Peyer's patch (tissue), 4 donors: ENCODE results near the gene CREB3L1. TPM values are rescaled to one million over a fixed set of nuclear protein-coding genes. Genes with fewer than 3 reads are reported as not detected.

ENCODE experiments used
- DNase-seq, 3 donors: peaks; one replicate each; pipeline ENCODE4 v3.0.0-alpha.2; 2017 to 2019
- H3K27ac ChIP-seq, 4 donors: fragments of 200-600 bp; sonication (generic); one replicate each; pipeline ENCODE4 v1.5.1; 2016 to 2019
- H3K27me3 ChIP-seq, 2 donors: fragments of 200-600 bp; sonication (generic); one replicate each; pipeline ENCODE4 v1.5.1; 2019
- H3K36me3 ChIP-seq, 3 donors: fragments of 200-600 bp; sonication (generic); one replicate each; pipeline ENCODE4 v1.5.1; 2016 to 2019
- H3K4me1 ChIP-seq, 4 donors: fragments of 200-600 bp; sonication (generic); one replicate each; pipeline ENCODE4 v1.5.1; 2016 to 2019
- H3K4me3 ChIP-seq, 4 donors: fragments of 200-600 bp; sonication (generic); 1 replicate in 3 of 4; 2 replicates in 1 of 4; pipeline ENCODE4 v1.5.1; 2016 to 2019; ENCODE audit warnings: mild to moderate bottlenecking in 1 of 4
- H3K9me3 ChIP-seq, 4 donors: fragments of 200-600 bp; sonication (generic); one replicate each; pipeline ENCODE4 v1.5.1; 2016 to 2019; ENCODE audit warnings: mild to moderate bottlenecking in 1 of 4
- CTCF ChIP-seq, 6 experiments: fragments of 450-650 bp in 4 of 6; fragments of 200-600 bp in 2 of 6; sonication (generic) in 1 of 6; IDR thresholded peaks; one replicate each; pipeline ENCODE4 v1.5.1; 2017 to 2019; ENCODE audit warnings: antibody characterized with exemption in 6 of 6, mild to moderate bottlenecking in 3 of 6, moderate library complexity in 1 of 6
- POLR2A ChIP-seq, 2 donors: fragments of 450-650 bp; IDR thresholded peaks; one replicate each; pipeline ENCODE4 v1.5.1; 2017; ENCODE audit warnings: antibody characterized with exemption in 2 of 2, mild to moderate bottlenecking in 2 of 2, moderate library complexity in 2 of 2
- total RNA-seq, 4 donors: library from RNA; depleted of rRNA; stranded (reverse); fragments of >200 nt; gene quantifications; one replicate each; pipeline ENCODE4 v1.1.0, GENCODE V29; 2016

CREB3L1 gene
- total RNA-seq, 4 donors from 2014 or later, result 13.2 to 50.6 (median 30.3) TPM

GRCh38 chr11:46250745-46251052, 26.8 kb upstream of the CREB3L1 start:
- Histone ChIP-seq H3K4me1 (peaks cover 0 to 41% (median 2%) of the 10 kb centered on the region in 4 donors), H3K9me3 (no peaks in the 10 kb centered on the region), H3K27ac (peak overlapping the region in 1 of 4 donors; percentile 29), H3K36me3 (no peaks in the 10 kb centered on the region), H3K4me3 (no peak overlapping the region), H3K27me3 (no peaks in the 10 kb centered on the region)
- TF ChIP-seq POLR2A (IDR thresholded peaks at IDR 0.05), result no peak
- no peak for TF ChIP-seq CTCF (IDR thresholded peaks at IDR 0.05)
- no peak for DNase-seq

GRCh38 chr11:46251954-46252353, 25.5 kb upstream of the CREB3L1 start:
- H3K4me3 ChIP-seq, result no peak overlapping the region
- H3K36me3 ChIP-seq, result no peaks in the 10 kb centered on the region
- no peaks in the 10 kb centered on the region for H3K9me3 ChIP-seq
- no peak for DNase-seq
- peak overlapping the region in 1 of 4 donors; percentile 4 for H3K27ac ChIP-seq
- peaks cover 0 to 41% (median 2%) of the 10 kb centered on the region in 4 donors for H3K4me1 ChIP-seq
- no peaks in the 10 kb centered on the region for H3K27me3 ChIP-seq
- TF ChIP-seq CTCF (IDR thresholded peaks at IDR 0.05), result no peak
- TF ChIP-seq POLR2A (IDR thresholded peaks at IDR 0.05), result no peak

- Histone ChIP-seq H3K36me3 (no peaks in the 10 kb centered on the region), H3K4me3 (no peak overlapping the region), H3K27ac (peak overlapping the region in 1 of 4 donors; percentile 4), H3K4me1 (peaks cover 0 to 41% (median 2%) of the 10 kb centered on the region in 4 donors), H3K9me3 (no peaks in the 10 kb centered on the region), H3K27me3 (no peaks in the 10 kb centered on the region)
- DNase-seq, result no peak
- TF ChIP-seq POLR2A (IDR thresholded peaks at IDR 0.05) (no peak), CTCF (IDR thresholded peaks at IDR 0.05) (no peak)
These were observed 25.0 kb upstream of the CREB3L1 start for GRCh38 chr11:46252373-46252914.

GRCh38 chr11:46253258-46254132, 24.0 kb upstream of the CREB3L1 start:
- no peaks in the 10 kb centered on the region for H3K36me3 ChIP-seq
- no peaks in the 10 kb centered on the region for H3K9me3 ChIP-seq
- no peaks in the 10 kb centered on the region for H3K27me3 ChIP-seq
- peaks cover 0 to 41% (median 2%) of the 10 kb centered on the region in 4 donors for H3K4me1 ChIP-seq
- peak in 1 of 3 donors; percentile 54 for DNase-seq
- no peak overlapping the region for H3K4me3 ChIP-seq
- H3K27ac ChIP-seq, result peak overlapping the region in 1 of 4 donors; percentile 36
- TF ChIP-seq CTCF (IDR thresholded peaks at IDR 0.05) (no peak), POLR2A (IDR thresholded peaks at IDR 0.05) (no peak)

DNA sequence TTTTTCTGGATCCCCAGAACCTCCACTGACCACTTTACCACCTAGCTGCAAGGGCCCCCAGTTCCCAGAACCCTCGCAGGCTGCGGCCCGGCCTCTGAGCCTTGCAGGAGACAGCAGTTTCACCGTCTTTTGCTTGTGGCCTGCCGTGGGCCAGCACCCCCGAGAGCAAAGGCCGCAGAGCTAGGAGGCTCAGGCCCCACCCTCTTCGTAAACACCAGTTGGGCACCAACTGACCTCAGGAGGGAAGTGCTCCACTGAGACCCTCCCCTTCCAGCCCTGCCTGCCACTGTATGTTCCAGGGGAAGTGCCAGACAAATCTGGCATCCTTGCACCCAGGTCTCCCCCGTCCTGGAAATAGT, 23.4 kb upstream of the CREB3L1 start:
- DNase-seq, result peak in 2 of 3 donors; percentile 73 to 74
- H3K36me3 ChIP-seq, result no peaks in the 10 kb centered on the region
- H3K4me3 ChIP-seq, result no peak overlapping the region
- TF ChIP-seq CTCF (IDR thresholded peaks at IDR 0.05) (no peak), POLR2A (IDR thresholded peaks at IDR 0.05) (no peak)
- no peaks in the 10 kb centered on the region for H3K27me3 ChIP-seq
- peak overlapping the region in 1 of 4 donors; percentile 36 for H3K27ac ChIP-seq
- peaks cover 0 to 41% (median 2%) of the 10 kb centered on the region in 4 donors for H3K4me1 ChIP-seq
- no peaks in the 10 kb centered on the region for H3K9me3 ChIP-seq
